Left ventricle myocardium inferior (tissue), 1 donor: Measurements from ENCODE around the gene POU2AF1. TPM values are rescaled to one million over a fixed set of nuclear protein-coding genes. Genes with fewer than 3 reads are reported as not detected.
"Not testable (repeated sequence)": the region's sequence is repeated elsewhere in the genome, so short reads cannot be mapped to it uniquely, and the experiment has no call there.

Experiments
- DNase-seq: peaks from one replicate; pipeline ENCODE4 v3.0.0-alpha.2; 2020
- H3K27ac ChIP-seq: fragments of 200-600 bp; replicated peaks from 2 replicates; pipeline ENCODE4 v1.8.0; 2021
- H3K27me3 ChIP-seq: fragments of 200-600 bp; 2 replicates; pipeline ENCODE4 v1.8.0; 2021; ENCODE audit warnings: low read depth
- H3K36me3 ChIP-seq: fragments of 200-600 bp; 2 replicates; pipeline ENCODE4 v1.8.0; 2021
- H3K4me1 ChIP-seq: fragments of 200-600 bp; 2 replicates; pipeline ENCODE4 v1.8.0; 2021
- H3K4me3 ChIP-seq: fragments of 200-600 bp; 2 replicates; pipeline ENCODE4 v1.8.0; 2021; ENCODE audit warnings: mild to moderate bottlenecking, moderate library complexity
- H3K9me3 ChIP-seq: fragments of 200-600 bp; replicated peaks from 2 replicates; pipeline ENCODE4 v1.8.0; 2021
- intact Hi-C: fragments of 100-400 bp; cut with micrococcal nuclease; formaldehyde crosslinking; loops from one replicate; pipeline ENCODE4 v1.11.0; 2022
- total RNA-seq: library from RNA; stranded (reverse); fragmentation: NEBNext Ultra II Directional; extraction: Animal tissue kit (Norgen Biotek cat#: 25700); gene quantifications from one replicate; pipeline ENCODE4 v1.2.1, GENCODE V29; 2021
- TF ChIP-seq, protein P1 (sequence below): fragments of 200-600 bp; IDR thresholded peaks from 2 replicates; pipeline ENCODE4 v1.8.0; 2021; ENCODE audit warnings: antibody characterized with exemption, mild to moderate bottlenecking, borderline replicate concordance
- donor health status: DM: no; HTN: yes; CAD: no; lungs with severe emphysema.

Gene POU2AF1
- total RNA-seq, 1 donor from 2014 or later: 0.05 TPM

DNA sequence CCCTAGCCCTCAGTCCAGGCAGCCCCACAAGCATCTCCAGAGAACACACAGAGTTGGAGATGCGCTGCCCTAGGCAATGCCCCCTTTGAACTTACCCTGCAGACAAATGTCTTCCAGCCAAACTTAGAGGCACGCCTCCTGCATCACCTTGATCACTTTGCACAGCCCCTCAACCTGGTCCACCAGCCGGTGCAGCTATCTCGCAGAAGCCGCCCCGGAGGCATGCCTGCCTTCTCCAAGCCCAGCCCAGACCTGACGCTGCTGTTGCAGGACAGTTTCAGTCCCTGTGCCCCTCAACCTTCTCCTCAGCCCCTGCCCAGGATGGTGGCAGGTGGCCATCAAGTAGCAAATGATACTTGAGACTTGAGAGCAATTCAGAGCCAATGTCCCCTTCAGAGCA, 16.7 kb upstream of the POU2AF1 start:
- H3K27ac ChIP-seq: no peak overlapping the region
- H3K36me3 ChIP-seq: no peaks in the 10 kb centered on the region
- intact Hi-C loops: no loop called here
- DNase-seq: no peak
- H3K4me3 ChIP-seq: no peak overlapping the region
- no peaks in the 10 kb centered on the region for H3K4me1 ChIP-seq
- TF ChIP-seq, protein P1, sequence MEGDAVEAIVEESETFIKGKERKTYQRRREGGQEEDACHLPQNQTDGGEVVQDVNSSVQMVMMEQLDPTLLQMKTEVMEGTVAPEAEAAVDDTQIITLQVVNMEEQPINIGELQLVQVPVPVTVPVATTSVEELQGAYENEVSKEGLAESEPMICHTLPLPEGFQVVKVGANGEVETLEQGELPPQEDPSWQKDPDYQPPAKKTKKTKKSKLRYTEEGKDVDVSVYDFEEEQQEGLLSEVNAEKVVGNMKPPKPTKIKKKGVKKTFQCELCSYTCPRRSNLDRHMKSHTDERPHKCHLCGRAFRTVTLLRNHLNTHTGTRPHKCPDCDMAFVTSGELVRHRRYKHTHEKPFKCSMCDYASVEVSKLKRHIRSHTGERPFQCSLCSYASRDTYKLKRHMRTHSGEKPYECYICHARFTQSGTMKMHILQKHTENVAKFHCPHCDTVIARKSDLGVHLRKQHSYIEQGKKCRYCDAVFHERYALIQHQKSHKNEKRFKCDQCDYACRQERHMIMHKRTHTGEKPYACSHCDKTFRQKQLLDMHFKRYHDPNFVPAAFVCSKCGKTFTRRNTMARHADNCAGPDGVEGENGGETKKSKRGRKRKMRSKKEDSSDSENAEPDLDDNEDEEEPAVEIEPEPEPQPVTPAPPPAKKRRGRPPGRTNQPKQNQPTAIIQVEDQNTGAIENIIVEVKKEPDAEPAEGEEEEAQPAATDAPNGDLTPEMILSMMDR: no peak
- no peaks in the 10 kb centered on the region for H3K27me3 ChIP-seq
- no peaks in the 10 kb centered on the region for H3K9me3 ChIP-seq

- DNase-seq: no peak
- Histone ChIP-seq H3K4me1 (no peaks in the 10 kb centered on the region), H3K4me3 (no peak overlapping the region), H3K9me3 (no peaks in the 10 kb centered on the region), H3K27me3 (peaks cover 6% of the 10 kb centered on the region), H3K36me3 (no peaks in the 10 kb centered on the region), H3K27ac (no peak overlapping the region)
- TF ChIP-seq, protein P1: no peak
- intact Hi-C loops: no loop called here
Measured at GRCh38 chr11:111395081-111395480, 16.0 kb upstream of the POU2AF1 start.

DNA sequence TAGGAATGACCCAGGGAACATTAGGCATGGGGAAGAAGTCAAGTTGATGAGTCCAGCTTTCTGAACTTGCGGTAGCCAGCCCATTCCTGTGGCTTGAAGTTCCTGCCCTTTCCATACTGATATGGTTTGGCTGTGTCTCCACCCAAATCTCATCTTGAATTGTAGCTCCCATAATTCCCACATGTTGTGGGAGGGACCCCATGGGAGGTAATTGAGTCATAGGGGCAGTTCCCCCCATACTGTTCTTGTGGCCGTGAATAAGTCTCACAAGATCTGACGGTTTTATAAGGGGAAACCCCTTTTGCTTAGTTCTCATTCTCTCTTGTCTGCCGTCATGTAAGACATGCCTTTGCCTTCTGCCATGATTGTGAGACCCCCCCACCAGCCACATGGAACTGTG, 15.1 kb upstream of the POU2AF1 start:
- H3K36me3 ChIP-seq, H3K27ac ChIP-seq, intact Hi-C loops, H3K27me3 ChIP-seq, DNase-seq, H3K4me3 ChIP-seq, H3K4me1 ChIP-seq, H3K9me3 ChIP-seq: not testable (repeated sequence)

- Histone ChIP-seq H3K27me3 (peaks cover 9% of the 10 kb centered on the region), H3K36me3 (no peaks in the 10 kb centered on the region)
Measured at GRCh38 chr11:111393585-111393984, 14.5 kb upstream of the POU2AF1 start.

DNA sequence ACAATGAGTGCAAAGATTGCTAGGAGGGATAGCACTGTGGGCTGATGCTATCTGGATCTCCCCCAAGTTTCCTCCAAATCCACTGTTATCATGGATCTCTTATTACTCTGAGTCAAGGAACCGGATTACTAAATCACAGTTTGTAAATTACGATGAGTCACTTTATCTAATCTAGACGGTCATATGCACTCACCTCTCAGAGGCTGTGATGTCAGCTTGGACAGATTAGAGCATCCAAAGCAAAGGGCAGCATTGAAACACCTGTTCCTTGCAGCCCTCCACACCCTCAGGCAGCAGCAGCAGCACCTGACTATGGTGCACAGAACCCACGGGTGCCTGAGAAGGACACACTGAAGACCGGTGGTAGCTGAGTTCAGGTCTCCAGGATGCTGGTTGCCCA, 14.0 kb upstream of the POU2AF1 start:
- Histone ChIP-seq H3K4me3 (no peak overlapping the region), H3K4me1 (no peaks in the 10 kb centered on the region), H3K27ac (no peak overlapping the region), H3K36me3 (no peaks in the 10 kb centered on the region), H3K27me3 (peaks cover 9% of the 10 kb centered on the region), H3K9me3 (no peaks in the 10 kb centered on the region)
- no peak for DNase-seq
- intact Hi-C loops: no loop called here
- TF ChIP-seq, protein P1: no peak

More at GRCh38 chr11:111393585-111393984, 14.5 kb upstream of the POU2AF1 start:
- TF ChIP-seq, protein P1: no peak
- Histone ChIP-seq H3K27ac (no peak overlapping the region), H3K9me3 (no peaks in the 10 kb centered on the region), H3K4me3 (no peak overlapping the region), H3K4me1 (no peaks in the 10 kb centered on the region)
- intact Hi-C loops: no loop called here
- no peak for DNase-seq

DNA sequence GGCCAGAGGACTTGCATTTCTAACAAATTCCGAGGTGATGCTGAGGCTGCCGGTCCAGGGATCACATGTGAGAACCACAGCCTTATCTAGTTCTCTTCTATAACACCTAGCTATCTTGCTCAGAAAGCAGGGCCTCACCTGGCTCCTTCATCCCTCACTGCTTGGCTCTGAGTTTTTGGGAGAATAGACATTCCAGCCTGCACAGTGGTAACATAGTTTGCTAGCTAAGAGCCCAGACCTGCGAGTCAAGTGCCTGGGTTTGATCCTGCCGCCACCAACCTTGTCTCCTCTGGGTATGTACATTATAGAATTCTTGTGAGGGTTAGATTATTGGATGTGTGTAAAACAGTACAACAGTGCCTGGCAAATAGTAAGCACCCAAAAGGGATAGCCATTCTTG, 13.5 kb upstream of the POU2AF1 start:
- H3K27ac ChIP-seq: no peak overlapping the region
- no peak overlapping the region for H3K4me3 ChIP-seq
- TF ChIP-seq, protein P1: no peak

More for the DNA sequence above, 13.5 kb upstream of the POU2AF1 start:
- Histone ChIP-seq H3K9me3 (no peaks in the 10 kb centered on the region), H3K4me1 (no peaks in the 10 kb centered on the region), H3K27me3 (peaks cover 9% of the 10 kb centered on the region), H3K36me3 (no peaks in the 10 kb centered on the region)
- no peak for DNase-seq
- intact Hi-C loops: no loop called here
